SK-N-SH (cell line): Measurements from ENCODE around the gene AGO3. TPM values are rescaled to one million over a fixed set of nuclear protein-coding genes. Genes with fewer than 3 reads are reported as not detected.
"Not testable (repeated sequence)": the region's sequence is repeated elsewhere in the genome, so short reads cannot be mapped to it uniquely, and the experiment has no call there.

ENCODE experiments used
- CTCF ChIA-PET: fragments of 300-600, 350-600 bp; formaldehyde crosslinking; extraction: SDS; loops from one replicate; lab custom pipeline; 2021; lab: Yijun Ruan, JAX
- POLR2A ChIA-PET: fragments of 350-600 bp; sonication (Branson Sonifier 250); formaldehyde crosslinking; extraction: SDS; loops from one replicate; lab custom pipeline; 2020; ENCODE audit warnings: antibody characterized with exemption, inconsistent platforms; lab: Yijun Ruan, JAX
- DNase-seq: peaks from one replicate; pipeline ENCODE4 v3.0.0; 2012
- H2AFZ ChIP-seq: fragments of 200-600 bp; sonication (generic); 2 replicates; pipeline ENCODE4 v1.8.1; 2016; ENCODE audit warnings: antibody characterized with exemption, mild to moderate bottlenecking, low read depth
- H3F3A ChIP-seq: fragments of 200-600 bp; sonication (generic); replicated peaks from 2 replicates; pipeline ENCODE3; 2016; ENCODE audit warnings: antibody characterized with exemption, mild to moderate bottlenecking; ENCODE audit not compliant: insufficient read depth
- H3K27ac ChIP-seq, 2 experiments: fragments of 200-500 bp in 1 of 2; fragments of 200-600 bp in 1 of 2; sonication (Bioruptor generic) in 1 of 2; sonication (generic), shearing (Covaris generic) in 1 of 2; 2 replicates each; pipeline versions ENCODE4 v1.5.1 to v1.6.1; 2014 to 2016; ENCODE audit warnings: low read depth in 2 of 2, inconsistent platforms in 1 of 2, low read length in 1 of 2, mild to moderate bottlenecking in 1 of 2, mixed read lengths in 1 of 2
- H3K27me3 ChIP-seq: fragments of 200-600 bp; sonication (generic), shearing (Covaris generic); 2 replicates; pipeline ENCODE4 v1.6.1; 2016; ENCODE audit warnings: mixed run types; ENCODE audit not compliant: insufficient read depth
- H3K36me3 ChIP-seq, 2 experiments: fragments of 200-500 bp in 1 of 2; fragments of 200-600 bp in 1 of 2; sonication (Bioruptor generic) in 1 of 2; sonication (generic) in 1 of 2; replicated peaks in 1 of 2; 2 replicates each; pipeline versions ENCODE3 to v1.5.1; 2014 to 2016; ENCODE audit warnings: low read length in 1 of 2, mild to moderate bottlenecking in 1 of 2; ENCODE audit not compliant: insufficient read depth in 2 of 2, control insufficient read depth in 1 of 2
- H3K4me1 ChIP-seq, 2 experiments: fragments of 200-500 bp in 1 of 2; fragments of 200-600 bp in 1 of 2; sonication (Bioruptor generic) in 1 of 2; sonication (generic), shearing (Covaris generic) in 1 of 2; 2 replicates each; pipeline versions ENCODE4 v1.5.1 to v1.6.1; 2014 to 2016; ENCODE audit warnings: low read depth in 1 of 2, low read length in 1 of 2, mixed run types in 1 of 2; ENCODE audit not compliant: insufficient read depth in 2 of 2, control insufficient read depth in 1 of 2
- H3K4me2 ChIP-seq: fragments of 200-600 bp; sonication (generic), shearing (Covaris generic); 2 replicates; pipeline ENCODE4 v1.6.1; 2017; ENCODE audit warnings: mixed run types
- H3K4me3 ChIP-seq, 2 experiments: fragments of 200-500 bp in 1 of 2; fragments of 200-600 bp in 1 of 2; sonication (Bioruptor generic) in 1 of 2; sonication (generic), shearing (Covaris generic) in 1 of 2; 2 replicates each; pipeline versions ENCODE4 v1.5.1 to v1.8.1; 2014 to 2016; ENCODE audit warnings: low read depth in 2 of 2, inconsistent platforms in 1 of 2, low read length in 1 of 2, mild to moderate bottlenecking in 1 of 2, mixed read lengths in 1 of 2, moderate library complexity in 1 of 2
- H3K79me2 ChIP-seq: fragments of 200-600 bp; sonication (generic); 2 replicates; pipeline ENCODE4 v1.8.1; 2017; ENCODE audit warnings: mild to moderate bottlenecking; ENCODE audit not compliant: insufficient read depth
- H3K9ac ChIP-seq: fragments of 200-600 bp; sonication (generic); 2 replicates; pipeline ENCODE4 v1.6.1; 2017; ENCODE audit warnings: mixed run types
- H3K9me2 ChIP-seq: fragments of 200-600 bp; sonication (generic); 2 replicates; pipeline ENCODE4 v1.6.1; 2017; ENCODE audit warnings: mixed run types
- H3K9me3 ChIP-seq: fragments of 200-600 bp; sonication (generic); 2 replicates; pipeline ENCODE4 v1.6.1; 2017; ENCODE audit warnings: mixed run types, mild to moderate bottlenecking, moderate library complexity
- H4K20me1 ChIP-seq: fragments of 200-600 bp; sonication (generic); 2 replicates; pipeline ENCODE4 v1.6.1; 2017; ENCODE audit warnings: mild to moderate bottlenecking, mixed run types; ENCODE audit not compliant: insufficient read depth
- CHD2 ChIP-seq: fragments of 150-350 bp; IDR thresholded peaks from 2 replicates; pipeline ENCODE4 v1.6.1; 2018; ENCODE audit warnings: low read length; ENCODE audit not compliant: partially characterized antibody
- CTCF ChIP-seq: fragments of 200-600 bp; sonication (generic); IDR thresholded peaks from 2 replicates; pipeline ENCODE4 v1.6.1; 2017; ENCODE audit warnings: antibody characterized with exemption, mild to moderate bottlenecking, moderate library complexity
- ELF1 ChIP-seq: IDR thresholded peaks from 2 replicates; pipeline ENCODE4 v1.4.0; 2012
- EZH2phosphoT487 ChIP-seq: fragments of 200-600 bp; sonication (generic); IDR thresholded peaks from 2 replicates; pipeline ENCODE4 v1.6.1; 2017; ENCODE audit warnings: low read depth, mixed run types, mild to moderate bottlenecking, antibody characterized with exemption, moderate library complexity, borderline replicate concordance
- FOSL2 ChIP-seq: IDR thresholded peaks from 2 replicates; pipeline ENCODE4 v1.4.0; 2012; ENCODE audit warnings: low read depth, mild to moderate bottlenecking, moderate library complexity, borderline replicate concordance
- FOXM1 ChIP-seq: IDR thresholded peaks from 2 replicates; pipeline ENCODE4 v1.4.0; 2012; ENCODE audit warnings: low read depth, mild to moderate bottlenecking
- GABPA ChIP-seq: IDR thresholded peaks from 2 replicates; pipeline ENCODE4 v1.4.0; 2012; ENCODE audit warnings: low read depth, mild to moderate bottlenecking
- GATA2 ChIP-seq: sonication (generic); formaldehyde crosslinking; IDR thresholded peaks from 2 replicates; pipeline ENCODE4 v1.5.0; 2020; ENCODE audit warnings: mild to moderate bottlenecking, missing genetic modification reagents
- JUND ChIP-seq: IDR thresholded peaks from 2 replicates; pipeline ENCODE4 v1.4.0; 2012
- MAX ChIP-seq: IDR thresholded peaks from 2 replicates; pipeline ENCODE4 v1.4.0; 2012; ENCODE audit warnings: low read depth
- POLR2AphosphoS5 ChIP-seq: IDR thresholded peaks from 2 replicates; pipeline ENCODE4 v1.6.1; 2012; ENCODE audit warnings: low read depth, low read length
- RCOR1 ChIP-seq: fragments of 150-350 bp; IDR thresholded peaks from 2 replicates; pipeline ENCODE4 v1.6.1; 2017; ENCODE audit warnings: antibody characterized with exemption, low read length
- SIN3A ChIP-seq: IDR thresholded peaks from 2 replicates; pipeline ENCODE4 v1.6.1; 2012; ENCODE audit warnings: low read depth, mild to moderate bottlenecking, low read length, moderate library complexity, borderline replicate concordance
- TAF1 ChIP-seq: IDR thresholded peaks from 2 replicates; pipeline ENCODE4 v1.6.1; 2012; ENCODE audit warnings: low read depth, mild to moderate bottlenecking, low read length, moderate library complexity, borderline replicate concordance
- TCF12 ChIP-seq: IDR thresholded peaks from 2 replicates; pipeline ENCODE4 v1.4.0; 2012
- TEAD4 ChIP-seq: IDR thresholded peaks from 2 replicates; pipeline ENCODE4 v1.4.0; 2012; ENCODE audit warnings: mild to moderate bottlenecking, borderline replicate concordance; ENCODE audit not compliant: insufficient read depth
- USF1 ChIP-seq: IDR thresholded peaks from 2 replicates; pipeline ENCODE4 v1.4.0; 2012; ENCODE audit warnings: low read depth, borderline replicate concordance
- WGBS: methylation state at CpG from one replicate; pipeline ENCODE4 v1.1.6; 2017; ENCODE audit warnings: low lambda C conversion rate; 5-methylcytosine and 5-hydroxymethylcytosine counted together
- polyA plus RNA-seq, 3 experiments: library from polyadenylated mRNA; depleted of rRNA; stranded (reverse); fragments of >200 nt; gene quantifications; 2 replicates each; pipeline ENCODE4 v1.2.3, GENCODE V29; 2012

AGO3 gene
- polyA plus RNA-seq, 1 of the 3 experiments (the other 2 are of a cell fraction): 6.7 TPM

DNA sequence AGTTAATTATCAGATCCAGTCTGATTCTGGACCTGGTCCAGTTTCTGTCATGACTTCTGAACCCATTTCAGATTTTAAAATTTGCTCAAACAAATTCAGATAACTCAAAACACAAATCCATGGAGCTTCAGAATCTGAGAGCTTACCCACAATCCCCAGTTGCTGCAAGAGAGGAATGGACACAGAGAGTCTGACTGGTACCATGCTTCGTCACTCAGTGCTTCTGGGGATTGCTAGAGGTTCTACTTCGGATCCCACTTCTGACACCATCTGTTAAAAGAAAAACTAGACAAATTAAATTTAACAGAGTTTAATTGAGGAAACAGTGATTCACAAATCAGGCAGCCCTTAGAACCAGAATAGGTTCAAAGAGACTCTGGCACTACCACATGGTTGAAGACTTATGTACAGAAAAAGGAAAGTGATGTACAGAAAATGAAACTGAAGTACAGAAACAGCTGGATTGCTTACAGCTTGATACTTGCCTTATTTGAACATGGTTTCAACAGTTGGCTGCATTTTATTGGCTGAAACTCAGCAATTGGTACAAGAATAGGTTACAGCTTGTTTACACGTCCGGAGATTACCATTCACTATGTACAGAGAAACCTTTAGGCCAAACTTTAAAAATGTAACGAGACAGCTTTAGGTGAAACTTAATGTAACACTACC, 92.3 kb downstream of the AGO3 start (continued):
- TF ChIP-seq EZH2phosphoT487: no peak
- no peak for TF ChIP-seq FOXM1
- TF ChIP-seq, all 33 proteins: peak for 0

- DNase-seq, H3K27me3 ChIP-seq: not testable (repeated sequence)
- WGBS: 91% methylated on average over 3 of the region's 3 CpGs
Measured at GRCh38 chr1:36024024-36024423, 93.1 kb downstream of the AGO3 start.

GRCh38 chr1:36024847-36025246, 93.9 kb downstream of the AGO3 start:
- peaks cover 0 to 10% of the 10 kb centered on the region in 2 experiments; a peak in 2 of 4 replicates for H3K4me1 ChIP-seq
- no peaks in the 10 kb centered on the region for H3K79me2 ChIP-seq
- no peak overlapping the region for H2AFZ ChIP-seq
- ChIA-PET CTCF (interaction anchor here (0.6 kb wide), 1 partner anchor 14 kb away, joined by 3 read pairs; no protein-coding TSS in a partner anchor), POLR2A (no interaction called here)
- no peaks in the 10 kb centered on the region for H4K20me1 ChIP-seq
- H3K9me3 ChIP-seq: 0 out of 2 replicates have a peak, but pooled peaks cover 4% of the 10 kb centered on the region
- H3K4me2 ChIP-seq: no peak overlapping the region
- WGBS: 23% methylated on average over 1 of the region's 1 CpG
- H3K27me3 ChIP-seq: no peaks in the 10 kb centered on the region
- H3K36me3 ChIP-seq: peaks cover 17 to 58% of the 10 kb centered on the region in 2 experiments
- no peaks in the 10 kb centered on the region for H3K9me2 ChIP-seq
- H3K27ac ChIP-seq: peak overlapping the region in 1 of 2 experiments; percentile 57; a peak in 2 of 4 replicates
- TF ChIP-seq EZH2phosphoT487: no peak
- no peak for TF ChIP-seq MAX
- TF ChIP-seq TAF1: no peak
- no peak for TF ChIP-seq RCOR1
- no peak for TF ChIP-seq CHD2
- peak; percentile 30; the same call in 1 of the 2 replicates for TF ChIP-seq TCF12
- no peak for TF ChIP-seq FOSL2
- no peak for TF ChIP-seq GABPA
- no peak for TF ChIP-seq ELF1
- no peak for TF ChIP-seq POLR2AphosphoS5
- peak; percentile 27; the same call in 1 of the 2 replicates for TF ChIP-seq JUND
- TF ChIP-seq SIN3A: no peak
- TF ChIP-seq GATA2: no peak
- TF ChIP-seq CTCF: no peak
- TF ChIP-seq USF1: no peak
- no peak for TF ChIP-seq TEAD4
- H3K9ac ChIP-seq: no peak overlapping the region
- DNase-seq: no peak
- no peak overlapping the region for H3K4me3 ChIP-seq
- peaks cover 26% of the 10 kb centered on the region for H3F3A ChIP-seq

More at GRCh38 chr1:36024024-36024423, 93.1 kb downstream of the AGO3 start:
- H3K9ac ChIP-seq, POLR2A ChIA-PET, H3K79me2 ChIP-seq, H3K9me2 ChIP-seq, H3K4me2 ChIP-seq, H4K20me1 ChIP-seq, H3K9me3 ChIP-seq, H2AFZ ChIP-seq, H3K4me3 ChIP-seq, CTCF ChIA-PET: not testable (repeated sequence)
- peaks cover 26% of the 10 kb centered on the region for H3F3A ChIP-seq
- peak overlapping the region in 1 of 2 experiments; percentile 57; a peak in 2 of 4 replicates for H3K27ac ChIP-seq
- peaks cover 0 to 10% of the 10 kb centered on the region in 2 experiments; a peak in 2 of 4 replicates for H3K4me1 ChIP-seq
- H3K36me3 ChIP-seq: peaks cover 19 to 56% of the 10 kb centered on the region in 2 experiments
